Left cardiac atrium (tissue), 4 donors: Measurements from ENCODE around the gene DLX3. TPM values are rescaled to one million over a fixed set of nuclear protein-coding genes. Genes with fewer than 3 reads are reported as not detected.

Source experiments
- ATAC-seq, 2 donors: fragments of 200-7000 bp; cut with Tn5 transposase; one replicate each; pipeline ENCODE4 v1.9.1; 2020; ENCODE audit warnings: mild to moderate bottlenecking in 2 of 2, moderate library complexity in 2 of 2
- DNase-seq: peaks from one replicate; pipeline ENCODE4 v3.0.0-alpha.2; 2020
- intact Hi-C, 2 donors: fragments of 100-400 bp; cut with DNase I; formaldehyde crosslinking; loops; one replicate each; pipeline versions ENCODE4 v1.14.1 to v1.15.1; 2022 to 2023
- total RNA-seq, 2 donors: library from RNA; stranded (reverse); fragmentation: NEBNext Ultra II Directional; extraction: Animal tissue kit (Norgen Biotek cat#: 25700); gene quantifications; one replicate each; pipeline ENCODE4 v1.2.1, GENCODE V29; 2021
- donor health status: DM: no; HTN: yes; CAD: no.
- donor health status: DM: no; HTN: yes; CAD: no; lungs with severe emphysema.
- donor health status: DM: yes; HTN: yes; CAD: no.
- donor health status: Dilated cardiomyopathy.

The DLX3 gene
- total RNA-seq, 2 donors from 2014 or later: 0.16 TPM; not detected in 1

GRCh38 chr17:49946208-49946607, 48.8 kb downstream of the DLX3 start:
- no peak for DNase-seq
- no peak for ATAC-seq
- intact Hi-C loops: no loop called here

GRCh38 chr17:49944273-49944870, 50.7 kb downstream of the DLX3 start:
- ATAC-seq (no peak), DNase-seq (no peak)
- intact Hi-C loops: no loop called here

- DNase-seq (no peak), ATAC-seq (no peak)
- intact Hi-C loops: no loop called here
Observed at GRCh38 chr17:49942947-49943346, 52.1 kb downstream of the DLX3 start.

GRCh38 chr17:49941427-49941826, 53.6 kb downstream of the DLX3 start:
- DNase-seq (no peak), ATAC-seq (no peak)
- intact Hi-C loops: no loop called here

Other genes with a start within 250 kb of the DLX3 start
- gene FAM117A, start 231.1 kb downstream of the DLX3 start, total RNA-seq: 10 to 100 TPM in 1 of 2 donors, 1 to 10 TPM in 1; 5.3 to 13.9 TPM
- 10 to 100 TPM; 47.5 to 49.0 TPM for gene KAT7, start 206.5 kb downstream of the DLX3 start, total RNA-seq
- not detected for gene TAC4, start 147.2 kb downstream of the DLX3 start, total RNA-seq
- under 1 TPM; 0.13 to 0.27 TPM for gene DLX4, start 26.0 kb downstream of the DLX3 start, total RNA-seq
- 10 to 100 TPM; 26.5 to 35.9 TPM for gene ITGA3, start 60.9 kb upstream of the DLX3 start, total RNA-seq
- gene PDK2, start 100.1 kb upstream of the DLX3 start, total RNA-seq: 100 to 1,000 TPM; 156 to 203 TPM
- 1 to 10 TPM; 1.6 to 2.1 TPM for gene SAMD14, start 134.9 kb upstream of the DLX3 start, total RNA-seq
- gene PPP1R9B, start 155.5 kb upstream of the DLX3 start, total RNA-seq: 10 to 100 TPM; 35.8 to 43.4 TPM
- gene SGCA, start 170.8 kb upstream of the DLX3 start, total RNA-seq: 100 to 1,000 TPM in 1 of 2 donors, 10 to 100 TPM in 1; 96.3 to 131 TPM
- gene COL1A1, start 206.4 kb upstream of the DLX3 start, total RNA-seq: 100 to 1,000 TPM; 106 to 151 TPM